HG03135 (cell line): ENCODE measurements around the gene FRAS1.
"Not testable (repeated sequence)": the region's sequence is repeated elsewhere in the genome, so short reads cannot be mapped to it uniquely, and the experiment has no call there.

Experiments
- ATAC-seq: cut with Tn5 transposase; IDR thresholded peaks from one replicate; pipeline ENCODE4 v1.9.1; 2021; ENCODE audit warnings: mild to moderate bottlenecking, moderate library complexity; ENCODE audit not compliant: unreplicated experiment

FRAS1 gene

GRCh38 chr4:78313754-78314120 is 256.6 kb downstream of the FRAS1 start:
- no peak for ATAC-seq

GRCh38 chr4:78318126-78318525 is 261.0 kb downstream of the FRAS1 start:
- ATAC-seq, result no peak

DNA sequence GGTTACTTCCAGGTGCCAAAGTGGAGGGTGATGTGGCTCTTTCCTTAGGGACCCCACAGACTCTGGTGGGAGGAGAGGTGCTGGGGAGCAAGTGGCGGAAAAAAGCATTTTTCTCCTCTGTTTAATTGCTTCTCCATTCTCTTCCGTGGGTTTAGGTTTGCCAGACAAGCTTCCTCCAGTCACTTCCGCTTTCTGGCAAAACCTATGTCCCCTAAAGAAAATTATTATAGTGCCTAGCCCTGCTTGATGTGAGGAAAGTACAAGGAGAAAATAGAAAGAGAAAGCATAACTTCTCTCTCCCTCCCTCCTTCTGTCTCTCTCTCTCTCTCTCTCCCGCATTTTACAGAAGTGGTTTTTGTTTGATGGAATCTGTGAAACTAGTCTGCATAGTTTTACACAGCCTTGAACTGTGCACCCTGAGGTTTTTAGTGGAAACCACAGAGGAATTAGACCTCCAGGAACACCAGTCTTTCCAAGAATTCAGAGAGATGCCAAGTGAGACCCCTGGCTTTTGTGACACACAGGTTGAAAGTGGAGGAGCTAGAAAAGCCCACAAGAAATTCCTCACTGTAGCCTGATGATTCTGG is 263.3 kb downstream of the FRAS1 start:
- ATAC-seq, result no peak

DNA sequence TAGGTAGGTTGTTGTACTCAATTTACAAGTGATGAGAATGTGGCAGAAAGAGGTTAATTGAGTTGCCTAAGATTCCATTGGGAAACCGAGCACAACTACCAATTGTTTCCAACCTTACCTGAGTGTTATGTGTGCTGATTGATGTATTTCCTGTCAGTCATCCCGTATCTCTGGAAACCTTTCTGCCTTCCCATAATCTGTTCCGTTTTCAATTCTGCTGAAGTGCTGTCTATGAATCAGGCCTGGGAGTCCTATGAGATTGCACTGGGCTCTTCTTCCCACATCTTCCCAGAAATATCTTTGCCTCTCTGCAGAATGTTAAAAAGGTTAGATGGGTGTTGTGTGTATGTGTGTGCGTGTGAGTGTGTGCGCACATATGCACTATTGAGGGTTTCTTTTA is 264.9 kb downstream of the FRAS1 start:
- ATAC-seq, result no peak

- no peak for ATAC-seq
Observed at GRCh38 chr4:78323439-78323838, 266.3 kb downstream of the FRAS1 start.

DNA sequence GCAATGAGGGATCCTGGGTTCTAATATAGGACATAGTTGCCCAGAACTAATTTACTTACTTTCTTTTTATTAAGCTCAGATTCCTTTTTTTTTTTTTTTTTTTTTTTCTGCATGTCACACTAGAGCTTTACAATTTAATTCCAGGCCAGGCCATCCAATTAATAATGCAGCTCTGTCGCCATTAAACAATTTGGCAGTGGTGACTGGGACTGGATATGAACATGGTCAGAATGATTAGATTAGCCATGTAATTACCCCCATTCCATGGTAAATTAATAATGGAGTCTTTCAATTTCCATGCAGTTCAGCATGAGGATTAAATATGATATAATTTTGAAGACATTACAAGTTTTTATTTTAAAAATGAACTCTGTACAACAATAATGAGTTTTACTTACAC is 267.5 kb downstream of the FRAS1 start:
- ATAC-seq, result no peak

DNA sequence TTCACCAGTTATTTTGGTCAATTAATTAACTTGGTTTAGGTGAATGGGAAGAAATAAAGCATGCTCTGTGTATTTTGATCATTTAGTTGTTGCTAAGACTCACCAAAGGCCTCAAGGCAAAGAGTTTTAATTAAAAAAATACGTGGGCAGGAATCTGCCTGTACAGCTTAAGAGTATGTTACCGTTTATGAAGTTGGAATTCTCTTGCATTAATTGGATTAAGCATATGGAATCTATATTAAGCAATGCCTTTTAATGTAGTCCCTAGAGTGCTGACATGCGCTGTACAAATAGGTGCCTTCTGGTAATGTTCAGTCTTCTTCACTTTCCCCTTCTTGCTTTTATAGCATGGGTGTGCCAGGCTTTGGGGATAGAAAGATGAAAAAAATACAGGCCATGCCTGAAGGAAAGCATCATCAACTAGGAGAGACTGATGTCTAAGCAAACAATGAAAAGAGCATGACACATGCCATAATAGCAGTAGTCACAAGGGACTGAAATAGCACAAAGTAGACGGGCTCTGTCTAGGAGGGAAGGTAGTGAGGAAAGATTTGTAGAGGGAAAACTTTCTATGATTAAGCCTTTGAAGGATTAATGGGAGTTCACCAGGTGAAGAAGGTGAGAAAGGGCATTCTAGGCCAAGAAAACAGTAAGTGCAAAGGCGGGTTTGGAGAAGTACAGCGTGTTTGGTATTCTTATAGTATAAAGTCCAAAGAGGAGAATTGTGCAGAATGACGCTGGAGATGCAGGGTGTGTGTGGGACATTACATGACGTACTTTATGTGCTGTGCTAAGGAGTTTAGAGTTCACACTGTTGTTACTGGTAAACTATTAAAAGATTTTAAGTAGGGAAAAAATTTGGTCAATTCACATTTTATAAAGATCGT is 268.4 kb downstream of the FRAS1 start:
- no peak for ATAC-seq

- ATAC-seq, result not testable (repeated sequence)
Observed at GRCh38 chr4:78328591-78328990, 271.5 kb downstream of the FRAS1 start.

GRCh38 chr4:78331186-78331585 is 274.1 kb downstream of the FRAS1 start:
- no peak for ATAC-seq

- no peak for ATAC-seq
Observed at GRCh38 chr4:78331965-78332364, 274.8 kb downstream of the FRAS1 start.

DNA sequence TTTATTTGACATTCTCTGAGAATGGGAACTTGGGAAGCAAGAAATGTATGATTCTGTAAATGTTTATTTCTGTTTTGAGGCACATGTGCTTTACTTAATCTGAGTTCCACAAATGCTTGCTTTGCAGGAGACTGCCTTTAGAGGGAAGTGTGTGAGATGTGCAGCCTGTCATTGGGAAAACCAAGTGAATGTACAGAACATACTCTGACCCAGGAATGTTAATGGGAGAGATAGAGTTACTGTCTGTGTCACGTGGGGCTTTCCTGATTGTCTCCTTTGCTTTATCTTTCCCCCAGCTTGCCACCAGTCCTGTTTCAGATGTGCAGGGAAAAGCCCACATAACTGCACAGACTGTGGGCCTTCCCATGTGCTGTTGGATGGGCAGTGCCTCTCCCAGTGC is 275.9 kb downstream of the FRAS1 start:
- ATAC-seq, result no peak

- no peak for ATAC-seq
Observed at GRCh38 chr4:78336093-78336943, 279.2 kb downstream of the FRAS1 start.

DNA sequence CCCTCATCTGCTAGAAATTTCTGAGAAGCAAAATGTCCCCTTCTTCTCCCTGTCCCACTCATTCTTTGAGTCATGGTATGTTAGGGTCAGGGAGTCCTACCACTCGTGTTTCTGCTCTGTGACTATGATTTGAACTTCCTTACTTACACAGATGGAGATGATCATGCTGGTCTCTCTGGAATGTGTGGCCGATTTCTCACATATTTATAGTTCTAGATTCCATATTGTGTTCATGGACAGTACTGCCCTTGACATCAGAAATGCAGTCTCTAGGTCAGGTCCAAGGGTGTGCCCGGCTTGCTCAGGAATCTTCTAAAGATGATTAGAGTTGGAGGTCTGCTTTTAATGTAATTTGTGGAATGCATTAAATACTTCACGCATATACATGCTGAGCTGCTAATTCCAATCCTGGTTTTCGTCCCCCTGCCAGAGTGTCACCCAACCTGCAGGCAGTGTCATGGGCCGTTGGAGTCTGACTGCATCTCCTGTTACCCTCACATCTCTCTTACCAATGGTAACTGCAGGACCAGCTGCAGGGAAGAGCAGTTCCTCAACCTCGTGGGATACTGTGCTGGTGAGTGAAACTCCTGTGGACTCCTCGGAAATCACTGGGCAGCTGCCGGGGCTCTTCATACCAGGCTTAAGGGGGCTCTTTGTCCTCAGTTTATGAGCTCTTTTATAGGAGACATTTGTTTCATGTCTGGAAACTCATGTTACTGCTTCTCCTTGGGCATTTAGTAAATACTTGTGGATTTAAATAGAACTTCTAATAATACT is 280.3 kb downstream of the FRAS1 start:
- ATAC-seq, result no peak

GRCh38 chr4:78342125-78342524 is 285.0 kb downstream of the FRAS1 start:
- ATAC-seq, result no peak

GRCh38 chr4:78343682-78344081 is 286.6 kb downstream of the FRAS1 start:
- no peak for ATAC-seq

DNA sequence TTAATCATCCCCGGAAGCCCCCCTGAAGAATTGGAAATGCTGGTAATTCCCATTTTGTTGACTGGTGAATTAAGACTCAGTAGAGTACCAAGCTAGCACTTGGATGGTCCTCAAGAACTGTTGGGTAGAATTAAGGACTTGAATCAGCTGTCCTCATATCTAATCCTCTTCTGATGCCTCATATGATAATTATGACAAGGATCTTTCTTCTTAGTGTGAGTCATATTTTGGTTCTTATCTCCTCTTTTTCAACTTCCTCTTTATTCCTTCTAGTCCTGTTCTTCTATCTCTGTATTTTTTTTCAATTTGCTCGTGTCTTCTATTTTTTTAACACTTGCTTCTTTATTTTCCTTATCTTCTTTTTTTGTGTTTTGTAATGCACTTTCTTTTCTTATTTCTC is 288.1 kb downstream of the FRAS1 start:
- no peak for ATAC-seq

DNA sequence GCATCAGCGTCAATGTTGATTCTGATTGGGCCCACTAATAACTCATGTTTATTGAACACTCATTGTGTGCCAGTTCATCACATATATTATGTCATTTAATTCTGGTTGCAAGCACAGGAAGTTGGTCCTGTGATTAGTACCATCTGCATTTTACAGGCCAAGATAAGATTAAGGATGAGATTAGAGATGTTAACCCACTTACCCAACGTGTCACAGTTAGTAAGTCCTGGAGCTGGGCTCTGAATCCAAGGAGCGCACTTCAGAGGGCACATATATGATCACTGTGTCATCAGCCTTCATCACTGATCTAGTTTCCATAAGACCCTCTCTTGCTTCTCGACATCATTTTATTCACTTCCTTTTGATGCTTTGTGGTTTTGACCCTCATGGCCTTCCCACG is 289.1 kb downstream of the FRAS1 start:
- ATAC-seq, result no peak

- ATAC-seq, result no peak
Observed at GRCh38 chr4:78347527-78347926, 290.4 kb downstream of the FRAS1 start.

DNA sequence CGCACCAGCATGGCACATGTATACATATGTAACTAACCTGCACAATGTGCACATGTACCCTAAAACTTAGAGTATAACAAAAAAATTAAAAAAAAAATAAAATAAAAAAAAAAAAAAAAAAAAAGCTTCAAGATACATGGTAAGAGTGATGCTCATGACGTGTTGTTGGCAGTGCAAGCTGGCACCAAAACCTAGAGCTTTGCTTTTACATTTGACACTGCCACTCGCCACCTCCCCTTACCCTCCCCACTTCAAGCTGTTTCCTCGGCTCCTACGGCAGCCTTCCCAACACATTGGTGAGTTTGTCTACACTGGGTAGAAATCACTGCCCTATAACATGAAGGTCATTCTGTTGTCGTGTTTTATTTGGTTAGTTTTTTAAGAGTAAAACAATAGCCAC is 296.8 kb downstream of the FRAS1 start:
- no peak for ATAC-seq

- ATAC-seq, result no peak
Observed at GRCh38 chr4:78354782-78355181, 297.7 kb downstream of the FRAS1 start.

- ATAC-seq, result no peak
Observed at GRCh38 chr4:78355306-78355705, 298.2 kb downstream of the FRAS1 start.
